K562 (cell line): ENCODE results near the gene ALG12. TPM values are rescaled to one million over a fixed set of nuclear protein-coding genes. Genes with fewer than 3 reads are reported as not detected.
A peak's percentile ranks its signal among the peaks of the same experiment; 100 is the strongest.

Experiments used
- CREB3L1 ChIP-seq: fragments of 450-650 bp; IDR thresholded peaks from 2 replicates; pipeline ENCODE4 v1.6.1; 2014; ENCODE audit warnings: low read depth, mild to moderate bottlenecking, moderate library complexity, borderline replicate concordance
- CREM ChIP-seq: IDR thresholded peaks from 2 replicates; pipeline ENCODE4 v1.6.1; 2014; ENCODE audit warnings: antibody characterized with exemption, low read depth
- ELF1 ChIP-seq: fragments of 200-800 bp; sonication (Bioruptor generic); IDR thresholded peaks from 2 replicates; pipeline ENCODE4 v1.6.1; 2016; ENCODE audit warnings: missing genetic modification characterization, missing compliant biosample characterization
- FOSL1 ChIP-seq: fragments of 200-800 bp; sonication (Bioruptor generic); conservative IDR thresholded peaks from 2 replicates; pipeline ENCODE4 v1.6.1; 2016; ENCODE audit warnings: missing genetic modification characterization, missing compliant biosample characterization
- HDGF ChIP-seq: fragments of 450-650 bp; IDR thresholded peaks from 2 replicates; pipeline ENCODE4 v1.6.1; 2016
- JUND ChIP-seq, 2 experiments: IDR thresholded peaks; 2 replicates in 1 of 2; 3 replicates in 1 of 2; pipeline ENCODE4 v1.6.1; 2011; ENCODE audit warnings: borderline replicate concordance in 2 of 2, low read depth in 2 of 2, low read length in 2 of 2, improper control_type of control experiment in 1 of 2, missing biosample characterization in 1 of 2, missing genetic modification characterization in 1 of 2, missing genetic modification reagents in 1 of 2
- LCOR ChIP-seq: sonication (generic); formaldehyde crosslinking; IDR thresholded peaks from 2 replicates; pipeline ENCODE4 v1.8.0; 2022; ENCODE audit warnings: mild to moderate bottlenecking, missing genetic modification reagents
- LEF1 ChIP-seq: fragments of 450-650 bp; IDR thresholded peaks from 2 replicates; pipeline ENCODE4 v1.6.1; 2016; ENCODE audit warnings: mild to moderate bottlenecking
- TFE3 ChIP-seq: fragments of 450-650 bp; formaldehyde crosslinking; IDR thresholded peaks from 2 replicates; pipeline ENCODE4 v1.4.0; 2020; ENCODE audit warnings: mild to moderate bottlenecking, mixed read lengths
- ZBTB7A ChIP-seq: IDR thresholded peaks from 2 replicates; pipeline ENCODE4 v1.6.1; 2011; ENCODE audit warnings: low read depth, mild to moderate bottlenecking, low read length, moderate library complexity, borderline replicate concordance; ENCODE audit not compliant: control insufficient read depth
- ZNF277 ChIP-seq: fragments of 250-450 bp; sonication (Bioruptor Pico); IDR thresholded peaks from 2 replicates; pipeline ENCODE4 v1.8.0; 2022; ENCODE audit warnings: inconsistent platforms, mild to moderate bottlenecking, moderate library complexity, borderline replicate concordance
- polyA plus RNA-seq, 8 experiments: library from polyadenylated mRNA; depleted of rRNA in 4 of 8; stranded (reverse) in 5 of 8; unstranded in 3 of 8; fragments of >200 nt; fragmentation: Nextera tagmentation in 2 of 8; fragmentation: Illumina TruSeq in 1 of 8; extraction: Ambion mirVana in 2 of 8; extraction: Trizol in 1 of 8; gene quantifications; 2 replicates each; pipeline versions ENCODE4 v1.2.1 to v1.2.3, GENCODE V29; 2011 to 2014; ENCODE audit warnings: inconsistent platforms in 1 of 8, missing spikeins in 1 of 8
- total RNA-seq, 7 experiments: library from RNA; depleted of rRNA in 6 of 7; stranded (reverse); fragments of >200 nt in 6 of 7; fragmentation: Illumina TruSeq in 2 of 7; extraction: Trizol in 2 of 7; gene quantifications; 2 replicates each; pipeline versions ENCODE4 v1.2.1 to v1.2.3, GENCODE V29; 2011 to 2021; ENCODE audit warnings: low replicate concordance in 1 of 7

Gene ALG12
- total and polyA plus RNA-seq, 9 of the 15 experiments (the other 6 are each of a cell fraction or from before 2014, with no cell fraction given) = 0.20 to 8.5 (median 3.4) TPM

- TF ChIP-seq ZBTB7A (peak; percentile 24; the same call in 1 of the 2 replicates), LCOR (CRISPR knock-in tag) (no peak), TFE3 (no peak), CREB3L1 (no peak), HDGF (peak; percentile 65; the same call in 1 of the 2 replicates), LEF1 (no peak), ZNF277 (CRISPR knock-in tag) (no peak), ELF1 (tag) (0 out of 2 replicates have a peak, but pooled peaks have one; percentile 49), CREM (peak; percentile 43; the same call in 1 of the 2 replicates), FOSL1 (tag) (peak; percentile 25; the same call in 1 of the 2 replicates), JUND (IDR thresholded peaks at IDR 0.05; ENCODE audit: borderline replicate concordance, low read depth, low read length) (peak; percentile 44; the same call in 1 of the 2 replicates), JUND (tag; IDR thresholded peaks at IDR 0.05; ENCODE audit: borderline replicate concordance, low read depth, low read length) (peak; percentile 43; the same call in 1 of the 3 replicates)
Observed at GRCh38 chr22:49962012-49962750, 43.9 kb upstream of the ALG12 start (continued).
